COLO668 (cell line): ENCODE data around the gene POLR2C.

ENCODE experiments used
- DNase-seq: peaks from one replicate; lab custom pipeline; 2025; ENCODE audit not compliant: unreplicated experiment; lab: John Stamatoyannopoulos, UW

POLR2C gene

GRCh38 chr16:57500578-57501111, 38.2 kb downstream of the POLR2C start:
- no peak for DNase-seq

DNA sequence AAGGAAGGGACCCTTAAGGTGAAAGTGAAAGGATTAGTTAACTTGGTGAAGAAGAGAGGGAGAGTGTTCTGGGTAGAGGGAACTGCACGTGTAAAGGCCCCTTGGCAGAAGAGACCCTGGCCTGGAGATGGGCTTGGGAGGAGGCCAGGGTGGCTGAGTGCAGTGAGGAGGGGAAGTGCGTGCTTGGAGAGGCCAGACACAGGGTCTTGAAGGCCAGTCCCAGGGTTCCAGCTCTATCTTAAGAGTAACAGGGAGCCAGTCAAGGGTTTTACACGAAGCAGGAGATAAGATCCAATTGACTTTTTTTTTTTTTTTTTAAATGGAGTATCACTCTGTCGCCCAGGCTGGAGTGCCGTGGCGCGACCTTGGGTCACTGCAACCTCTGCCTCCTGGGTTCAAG, 39.0 kb downstream of the POLR2C start:
- DNase-seq = no peak

DNA sequence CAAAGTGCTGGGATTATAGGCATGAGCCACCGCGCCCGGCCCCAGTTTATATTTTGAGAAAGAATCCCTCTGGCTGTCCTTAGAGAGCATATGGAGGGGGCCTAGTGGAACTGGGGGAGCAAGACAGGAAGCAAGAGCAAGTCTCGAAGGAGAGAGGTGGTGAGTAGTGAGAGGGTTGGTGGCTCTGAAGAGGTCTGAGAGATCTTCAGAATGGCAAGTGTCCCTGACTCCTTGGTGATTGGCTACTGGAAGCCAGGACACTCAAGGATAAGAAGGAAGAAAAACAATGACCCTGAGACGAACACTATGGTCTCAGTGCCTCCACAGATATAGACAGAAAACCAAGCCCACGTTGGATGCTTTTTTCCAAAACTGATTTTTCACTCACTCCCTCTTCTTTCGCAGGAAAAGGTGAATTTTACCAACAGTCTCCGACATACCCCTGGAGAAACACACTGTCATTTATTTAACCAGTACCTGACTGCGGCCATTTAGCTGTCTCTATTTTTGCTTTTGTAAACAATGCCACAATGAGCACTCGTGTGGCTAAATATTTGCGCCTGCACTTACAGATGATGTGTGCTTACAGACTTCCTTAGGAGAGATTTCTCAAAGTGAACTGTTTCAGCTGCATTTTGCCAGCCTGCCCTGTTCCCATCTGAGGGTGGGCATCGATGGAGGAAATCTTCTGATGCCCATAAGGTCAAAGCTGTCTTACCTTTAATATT, 39.7 kb downstream of the POLR2C start:
- DNase-seq = peak; percentile 34

GRCh38 chr16:57503366-57503765, 40.9 kb downstream of the POLR2C start:
- DNase-seq = peak; percentile 81

- DNase-seq = no peak
Measured at GRCh38 chr16:57504001-57504400, 41.5 kb downstream of the POLR2C start.

- no peak for DNase-seq
Measured at GRCh38 chr16:57504491-57504890, 42.0 kb downstream of the POLR2C start.

- DNase-seq = no peak
Measured at GRCh38 chr16:57505169-57505568, 42.7 kb downstream of the POLR2C start.

DNA sequence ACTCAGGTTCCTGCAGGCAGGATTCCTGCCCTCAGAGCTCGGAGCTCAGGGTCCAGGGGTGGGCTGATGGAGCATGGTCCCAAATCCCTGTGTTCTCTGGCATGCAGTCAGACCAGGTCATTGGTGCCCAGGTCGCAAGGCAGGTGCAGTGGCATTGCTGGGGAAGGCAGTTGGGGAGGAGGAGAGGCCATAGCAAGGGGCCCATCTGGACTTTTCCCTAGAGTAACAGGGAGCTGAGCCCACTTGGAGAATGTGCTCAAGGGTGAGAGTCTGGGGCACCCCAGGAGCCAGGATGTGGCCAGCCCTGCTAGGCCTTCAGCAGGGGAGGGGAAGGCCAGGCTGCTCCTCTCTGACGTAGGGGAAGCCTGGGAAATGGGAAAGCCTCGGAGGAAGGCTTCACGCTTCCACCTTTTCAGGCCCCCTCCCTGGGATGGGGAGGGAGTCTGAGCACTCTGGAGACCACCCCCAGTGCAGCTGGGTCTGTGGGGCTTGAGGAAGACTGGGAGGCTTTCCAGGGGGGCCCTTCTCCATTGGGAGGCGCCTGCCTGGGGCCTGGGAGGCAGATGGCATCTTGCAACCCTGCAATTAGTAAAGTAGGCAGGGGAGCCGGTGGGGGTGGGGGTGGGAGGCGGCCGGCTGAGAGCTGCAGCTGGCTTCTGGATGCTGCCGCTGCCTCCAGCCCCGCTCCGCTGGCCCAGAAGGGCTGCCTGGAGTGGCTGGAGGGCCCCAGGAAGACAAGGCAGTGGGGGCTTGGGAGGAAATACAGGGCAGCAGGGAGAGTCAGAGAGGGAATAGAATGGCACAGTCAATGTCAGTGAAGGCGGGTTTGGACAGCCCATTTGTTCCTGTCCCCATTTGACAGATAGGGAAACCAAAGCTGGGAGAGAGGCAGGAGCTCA, 44.9 kb downstream of the POLR2C start:
- DNase-seq = peak; percentile 24

GRCh38 chr16:57508035-57508425, 45.6 kb downstream of the POLR2C start:
- DNase-seq = no peak

DNA sequence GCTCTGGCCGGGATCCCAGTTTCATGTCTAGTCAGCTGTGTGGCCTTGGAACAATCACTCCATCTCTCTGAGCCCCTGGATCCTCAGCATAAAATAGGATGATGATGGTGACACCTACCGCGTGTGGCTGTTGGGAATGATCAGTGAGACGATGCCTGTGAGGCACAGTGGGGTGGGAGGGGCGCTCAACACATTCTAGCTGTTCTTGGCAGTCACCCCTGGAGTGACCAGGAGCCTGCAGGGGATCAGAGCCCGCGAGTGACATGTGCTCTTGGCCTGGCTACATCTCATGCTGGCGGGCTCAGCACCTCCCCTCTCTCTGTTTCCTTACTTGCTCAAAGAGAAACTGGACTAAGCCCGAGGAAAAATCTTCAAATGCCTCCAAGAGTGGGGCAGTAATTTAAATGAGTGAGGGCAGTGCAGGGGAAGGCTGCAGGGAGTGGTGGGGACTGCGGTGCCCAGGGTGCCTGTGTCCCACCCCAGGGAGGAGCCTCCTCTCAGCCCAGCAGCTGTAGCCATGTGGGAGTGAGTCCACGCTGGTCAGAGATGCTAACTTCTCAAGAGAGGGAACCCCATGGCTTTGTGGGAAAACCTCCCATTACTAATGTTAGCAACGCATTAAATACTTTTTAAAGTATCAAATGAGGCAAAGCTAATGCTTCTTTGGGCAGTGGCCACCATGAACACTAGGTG, 46.9 kb downstream of the POLR2C start:
- no peak for DNase-seq

- DNase-seq = no peak
Measured at GRCh38 chr16:57510016-57510871, 47.8 kb downstream of the POLR2C start.

GRCh38 chr16:57512296-57513001, 50.0 kb downstream of the POLR2C start:
- no peak for DNase-seq

DNA sequence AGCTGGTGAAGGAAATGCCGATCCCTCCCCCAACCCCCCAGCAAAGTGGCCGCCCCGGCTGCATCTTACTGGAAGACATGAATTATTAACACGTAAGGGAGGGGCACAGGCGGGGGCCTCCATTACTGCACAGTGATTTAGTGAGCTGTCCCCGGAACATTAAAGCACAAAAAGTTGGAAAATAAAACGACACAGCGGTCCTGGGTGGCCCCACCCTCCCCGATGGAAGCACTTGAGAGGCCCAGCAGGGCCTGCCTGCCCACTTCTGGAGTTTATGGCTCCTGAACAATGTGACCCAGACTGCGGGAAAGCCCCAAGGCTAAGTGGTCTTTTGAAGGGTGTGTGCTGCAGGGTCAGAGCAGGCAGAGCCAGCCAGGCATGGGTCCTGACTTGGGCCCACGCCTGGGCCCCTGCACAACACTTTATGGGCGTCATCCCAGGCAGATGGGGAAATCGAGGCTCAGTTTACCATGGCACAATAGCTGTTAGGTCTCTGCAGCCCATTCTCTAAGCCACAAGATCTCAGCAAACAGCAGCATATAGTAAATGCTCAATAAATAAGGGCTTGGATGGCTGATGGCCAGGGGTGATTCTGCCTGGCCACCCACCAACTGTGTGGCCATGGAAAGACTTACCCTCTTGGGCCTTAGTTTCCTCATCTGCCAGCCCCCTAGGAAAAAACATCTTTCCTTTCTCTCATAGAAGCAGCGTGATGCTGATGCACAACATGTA, 51.1 kb downstream of the POLR2C start:
- DNase-seq = peak; percentile 29

- no peak for DNase-seq
Measured at GRCh38 chr16:57514371-57514770, 51.9 kb downstream of the POLR2C start.

DNA sequence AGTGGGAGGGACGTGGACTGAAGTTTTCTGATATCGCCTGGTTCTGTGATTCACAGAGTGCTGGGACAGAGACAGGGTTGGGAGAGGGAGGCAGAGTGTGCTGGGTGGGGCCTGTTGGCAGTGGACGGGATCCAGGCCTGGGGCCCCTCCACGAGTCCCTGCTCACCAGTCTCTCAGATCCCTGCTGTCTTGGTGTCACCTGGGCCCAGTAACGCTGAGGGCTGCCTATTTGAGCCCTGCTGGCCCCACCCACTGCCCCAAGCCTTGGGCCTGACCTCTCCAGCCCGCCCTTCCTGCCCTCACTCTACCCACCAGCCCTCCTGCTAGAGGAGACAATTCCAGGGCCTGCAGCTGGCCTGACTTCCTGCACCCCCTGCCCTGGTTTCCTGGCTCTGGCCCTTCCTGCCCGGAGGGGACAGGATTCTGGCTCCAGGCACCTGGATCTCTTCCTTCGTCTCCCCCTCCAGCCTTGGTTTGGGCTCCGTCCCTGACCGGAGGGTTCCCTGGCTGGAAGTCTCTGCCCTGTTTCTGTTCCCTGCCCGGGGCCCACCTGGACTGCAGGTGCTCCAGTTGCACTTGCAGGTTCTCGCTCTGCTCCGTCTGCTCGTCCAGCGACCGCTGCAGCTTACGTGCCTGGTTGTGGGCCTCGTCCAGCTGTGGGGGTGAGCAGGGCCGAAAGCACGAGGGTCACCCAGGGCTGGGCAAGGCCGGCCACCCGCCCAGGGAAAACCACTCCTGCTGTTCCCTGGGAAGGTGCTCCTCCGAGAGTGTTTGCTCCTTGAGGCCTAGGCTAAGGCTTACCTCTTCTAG, 52.5 kb downstream of the POLR2C start:
- DNase-seq = no peak

DNA sequence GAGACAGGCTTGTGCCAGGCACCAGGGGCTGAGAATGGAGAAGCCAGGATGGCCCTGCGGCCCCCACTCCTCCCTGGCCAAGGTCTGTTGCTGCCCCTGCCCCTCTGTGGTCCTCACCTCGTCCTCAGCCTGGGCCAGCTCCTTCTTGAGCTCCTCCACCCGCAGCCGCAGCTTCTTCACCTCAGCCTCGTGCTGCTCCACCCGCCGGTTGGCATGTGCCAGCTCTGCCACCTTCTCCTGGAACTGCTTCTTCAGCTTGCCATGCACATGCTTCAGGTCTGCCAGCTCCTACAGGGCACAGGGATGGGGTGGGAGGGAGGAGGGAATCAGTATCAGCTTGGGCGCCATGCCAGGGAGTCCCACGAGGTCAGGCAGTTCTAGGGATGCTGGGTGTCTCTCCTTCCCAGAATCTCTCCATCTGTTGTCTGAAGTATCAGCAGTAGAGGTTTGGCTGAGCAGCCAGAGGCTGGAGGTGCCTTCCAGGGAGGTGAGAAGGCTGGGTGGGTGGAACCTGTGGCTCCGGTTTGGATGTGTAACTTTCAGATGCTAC, 53.8 kb downstream of the POLR2C start:
- DNase-seq = no peak

GRCh38 chr16:57516773-57517172, 54.3 kb downstream of the POLR2C start:
- DNase-seq = no peak
